Right lung (tissue), 5 donors: Measurements from ENCODE around the gene ACTL6B. TPM values are rescaled to one million over a fixed set of nuclear protein-coding genes. Genes with fewer than 3 reads are reported as not detected.

ENCODE experiments used
- DNase-seq, 2 donors: peaks; one replicate each; pipeline ENCODE4 v3.0.0-alpha.2; 2013
- polyA plus RNA-seq, 5 donors: library from polyadenylated mRNA; unstranded; fragments of 120-200 nt; gene quantifications; one replicate each; pipeline versions ENCODE4 v1.2.1 to v1.2.3, GENCODE V29; 2013; ENCODE audit warnings: inconsistent platforms in 1 of 5, low replicate concordance in 1 of 5; ENCODE audit not compliant: insufficient read length in 5 of 5, insufficient read depth in 1 of 5

Gene ACTL6B
- polyA plus RNA-seq, 5 donors: 0.13 to 0.40 (median 0.28) TPM; not detected in 2

- peak in 1 of 2 donors; percentile 80 for DNase-seq
Observed at GRCh38 chr7:100602889-100603725, 53.1 kb downstream of the ACTL6B start.

DNA sequence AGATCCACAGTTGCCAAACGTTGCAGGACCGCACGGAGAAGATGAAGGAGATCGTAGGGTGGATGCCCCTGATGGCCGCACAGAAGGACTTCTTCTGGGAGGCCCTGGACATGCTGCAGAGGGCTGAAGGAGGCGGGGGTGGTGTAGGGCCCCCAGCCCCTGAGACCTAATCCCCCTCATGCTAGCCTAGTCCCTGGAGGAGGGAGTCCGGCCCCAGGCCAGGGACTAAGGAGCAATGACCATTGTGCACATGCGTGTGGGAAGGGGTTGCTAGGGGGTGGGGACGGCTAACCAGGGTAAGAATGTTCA, 55.6 kb downstream of the ACTL6B start:
- DNase-seq: no peak

DNA sequence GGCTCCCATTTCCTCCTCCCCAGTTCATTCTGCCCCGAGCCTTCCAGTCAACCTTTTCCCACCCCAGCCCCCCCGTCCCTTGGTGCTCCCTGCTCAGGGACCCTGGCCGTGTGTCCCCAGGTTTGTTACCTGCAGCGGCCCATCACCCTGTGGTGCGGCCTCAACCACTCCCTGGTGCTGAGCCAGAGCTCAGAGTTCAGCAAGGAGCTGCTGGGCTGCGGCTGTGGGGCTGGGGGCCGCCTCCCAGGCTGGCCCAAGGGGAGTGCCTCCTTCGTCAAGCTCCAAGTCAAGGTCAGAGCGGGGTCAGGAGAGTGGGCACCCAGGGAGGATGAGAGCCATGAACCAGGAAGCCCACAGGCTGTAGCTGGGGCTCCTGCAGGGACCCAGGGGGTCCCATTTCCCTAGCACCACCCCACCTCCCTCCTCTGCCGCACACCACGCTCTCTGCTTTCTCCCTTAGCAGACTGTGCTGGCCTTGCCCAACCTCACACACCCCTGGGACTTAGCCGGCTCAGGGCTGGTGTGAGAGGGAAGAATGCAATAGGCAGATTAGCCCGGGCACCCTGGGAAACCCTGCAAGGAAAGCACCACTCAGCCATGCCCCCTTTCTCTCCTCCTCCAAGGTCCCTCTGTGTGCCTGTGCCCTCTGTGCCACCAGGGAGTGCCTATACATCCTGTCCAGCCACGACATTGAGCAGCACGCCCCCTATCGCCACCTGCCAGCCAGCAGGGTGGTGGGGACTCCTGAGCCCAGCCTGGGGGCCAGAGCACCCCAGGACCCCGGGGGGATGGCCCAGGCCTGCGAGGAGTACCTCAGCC, 56.1 kb downstream of the ACTL6B start:
- DNase-seq: no peak

DNA sequence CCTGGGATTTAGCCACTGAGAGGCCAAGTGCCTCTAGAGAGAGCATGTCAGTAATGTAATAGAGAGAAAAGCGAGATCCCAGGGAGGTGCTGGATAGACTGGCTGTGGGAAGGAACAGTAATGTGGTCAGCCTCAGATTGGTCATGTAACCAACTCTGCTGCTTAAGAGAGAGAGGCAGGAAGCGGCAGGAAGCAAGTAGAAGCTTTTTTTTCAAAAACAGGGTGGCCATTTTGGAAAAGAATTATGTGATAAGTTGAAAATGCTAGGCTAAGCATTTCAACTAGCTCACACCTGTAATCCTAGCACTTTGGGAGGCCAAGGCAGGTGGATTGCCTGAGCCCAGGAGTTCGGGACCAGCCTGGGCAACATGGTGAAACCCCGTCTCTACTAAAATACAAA, 57.8 kb downstream of the ACTL6B start:
- no peak for DNase-seq

DNA sequence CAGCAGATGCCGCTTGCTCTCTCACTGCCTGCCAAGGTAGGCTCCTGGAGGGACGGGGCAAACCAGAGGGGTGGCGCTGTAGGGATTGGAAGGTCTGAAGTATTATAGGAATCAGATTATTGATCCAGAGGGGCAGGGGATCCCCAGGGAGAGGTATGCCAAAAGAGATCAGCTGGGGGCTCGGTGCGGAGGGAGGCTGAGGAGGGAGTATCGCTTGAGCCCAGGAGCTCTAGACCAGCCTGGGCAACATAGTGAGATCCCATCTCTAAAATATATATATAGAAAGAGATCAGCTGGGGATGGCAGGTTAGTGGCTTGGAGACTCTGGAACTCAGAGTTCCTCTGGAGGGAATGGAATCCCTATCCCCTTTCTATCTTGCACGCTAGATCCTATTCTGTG, 61.1 kb downstream of the ACTL6B start:
- no peak for DNase-seq

Other genes starting within 250 kb of the ACTL6B start
- 10 to 100 TPM in 1 of 5 donors, 1 to 10 TPM in 4; 8.2 to 10.4 (median 8.6) TPM for gene ZCWPW1, start 227.7 kb downstream of the ACTL6B start, polyA plus RNA-seq
- 10 to 100 TPM; 39.7 to 51.2 (median 43.3) TPM for gene MEPCE, start 226.6 kb downstream of the ACTL6B start, polyA plus RNA-seq
- gene PPP1R35, start 220.0 kb downstream of the ACTL6B start, polyA plus RNA-seq: 10 to 100 TPM; 12.3 to 28.4 (median 16.8) TPM
- 1 to 10 TPM; 2.0 to 6.2 (median 4.0) TPM for gene SPACDR, start 192.2 kb downstream of the ACTL6B start, polyA plus RNA-seq
- 10 to 100 TPM; 39.6 to 78.9 (median 55.3) TPM for gene TSC22D4, start 177.2 kb downstream of the ACTL6B start, polyA plus RNA-seq
- gene NYAP1, start 172.5 kb downstream of the ACTL6B start, polyA plus RNA-seq: 1 to 10 TPM; 2.3 to 5.3 (median 3.0) TPM
- gene AGFG2, start 117.2 kb downstream of the ACTL6B start, polyA plus RNA-seq: 10 to 100 TPM; 21.0 to 34.8 (median 29.5) TPM
- gene SAP25, start 82.5 kb downstream of the ACTL6B start, polyA plus RNA-seq: 10 to 100 TPM in 1 of 5 donors, 1 to 10 TPM in 4; 2.8 to 12.8 (median 6.8) TPM
- 10 to 100 TPM; 32.9 to 83.5 (median 58.0) TPM for gene LRCH4, start 70.3 kb downstream of the ACTL6B start, polyA plus RNA-seq
- gene FBXO24, start 70.1 kb downstream of the ACTL6B start, polyA plus RNA-seq: 1 to 10 TPM; 4.0 to 4.8 (median 4.5) TPM
- 100 to 1,000 TPM; 140 to 265 (median 179) TPM for gene PCOLCE, start 54.1 kb downstream of the ACTL6B start, polyA plus RNA-seq
- gene MOSPD3, start 43.9 kb downstream of the ACTL6B start, polyA plus RNA-seq: 10 to 100 TPM; 25.3 to 40.0 (median 30.8) TPM
- gene TFR2, start 14.9 kb downstream of the ACTL6B start, polyA plus RNA-seq: 1 to 10 TPM; 1.1 to 4.6 (median 1.6) TPM
- 100 to 1,000 TPM; 131 to 271 (median 184) TPM for gene GNB2, start 17.3 kb upstream of the ACTL6B start, polyA plus RNA-seq
- 10 to 100 TPM; 30.4 to 52.9 (median 42.0) TPM for gene GIGYF1, start 37.8 kb upstream of the ACTL6B start, polyA plus RNA-seq
- 10 to 100 TPM; 15.0 to 31.3 (median 18.0) TPM for gene POP7, start 49.7 kb upstream of the ACTL6B start, polyA plus RNA-seq
- under 1 TPM in 4 of 5 donors, not detected in 1; 0.13 to 0.24 (median 0.16) TPM for gene EPO, start 64.0 kb upstream of the ACTL6B start, polyA plus RNA-seq
- gene ZAN, start 77.1 kb upstream of the ACTL6B start, polyA plus RNA-seq: under 1 TPM in 2 of 5 donors, not detected in 3; 0.01 to 0.03 TPM
- gene EPHB4, start 171.1 kb upstream of the ACTL6B start, polyA plus RNA-seq: 100 to 1,000 TPM in 2 of 5 donors, 10 to 100 TPM in 3; 79.7 to 112 (median 93.4) TPM
- 10 to 100 TPM; 25.7 to 48.3 (median 39.2) TPM for gene SLC12A9, start 196.3 kb upstream of the ACTL6B start, polyA plus RNA-seq
- 100 to 1,000 TPM in 1 of 5 donors, 10 to 100 TPM in 4; 54.3 to 101 (median 69.5) TPM for gene TRIP6, start 210.9 kb upstream of the ACTL6B start, polyA plus RNA-seq
- gene SRRT, start 218.7 kb upstream of the ACTL6B start, polyA plus RNA-seq: 100 to 1,000 TPM; 144 to 206 (median 173) TPM
- 1 to 10 TPM in 2 of 5 donors, under 1 TPM in 3; 0.42 to 2.0 (median 0.84) TPM for gene UFSP1, start 233.3 kb upstream of the ACTL6B start, polyA plus RNA-seq
- gene ACHE, start 239.4 kb upstream of the ACTL6B start, polyA plus RNA-seq: 1 to 10 TPM; 2.1 to 6.6 (median 2.6) TPM